Uterus (tissue), 2 donors: ENCODE data around the gene RAPGEF3.

Source experiments
- CTCF ChIP-seq, 4 experiments: fragments of 200-600 bp in 2 of 4; fragments of 450-650 bp in 2 of 4; sonication (generic) in 2 of 4; IDR thresholded peaks; one replicate each; pipeline ENCODE4 v1.5.1; 2016 to 2019; ENCODE audit warnings: antibody characterized with exemption in 4 of 4, mild to moderate bottlenecking in 2 of 4, moderate library complexity in 1 of 4
- POLR2A ChIP-seq, 2 donors: fragments of 450-650 bp; IDR thresholded peaks; one replicate each; pipeline ENCODE4 v1.6.1; 2016; ENCODE audit warnings: antibody characterized with exemption in 2 of 2, mild to moderate bottlenecking in 1 of 2, moderate library complexity in 1 of 2

DNA sequence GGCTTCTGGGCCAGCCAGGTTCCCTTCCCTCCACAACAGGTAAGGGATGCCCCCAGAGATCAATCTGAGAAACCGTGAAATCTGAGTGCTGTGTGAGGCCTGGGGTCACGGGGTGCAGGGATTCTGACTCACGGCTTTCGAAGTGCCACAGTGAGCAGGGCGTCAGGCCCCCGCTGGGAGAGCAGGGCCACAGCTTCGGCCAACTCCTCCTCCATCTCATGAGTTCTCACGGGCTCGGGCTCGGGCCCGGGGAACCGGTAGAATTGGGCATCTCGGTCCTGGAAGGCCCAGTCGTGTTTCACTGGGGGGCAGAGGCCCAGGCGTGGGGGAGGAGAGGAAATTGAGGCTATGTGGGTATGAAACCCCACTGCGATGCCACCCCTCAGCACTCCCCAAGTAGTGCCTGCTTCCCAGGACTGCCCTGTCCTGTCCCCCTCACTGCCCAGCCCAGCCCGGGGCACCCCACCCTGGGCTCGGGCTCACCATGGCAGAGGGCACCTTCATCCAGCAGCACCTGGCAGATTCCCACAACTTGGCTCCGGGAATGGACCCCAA, 7.7 kb downstream of the RAPGEF3 start:
- TF ChIP-seq CTCF (IDR thresholded peaks at IDR 0.05) (no peak), POLR2A (IDR thresholded peaks at IDR 0.05) (no peak)
